ENCODE results near the gene VSIG10L2.

GRCh38 chr11:125967515-125967914 lies 21.7 kb downstream of the VSIG10L2 start:
- TF ChIP-seq CTCF (IDR thresholded peaks at IDR 0.05) (no peak), HDAC2 (IDR thresholded peaks at IDR 0.05) (no peak), REST (IDR thresholded peaks at IDR 0.05) (no peak), JUN (IDR thresholded peaks at IDR 0.05) (no peak), RFX5 (IDR thresholded peaks at IDR 0.05) (no peak), POLR2A (IDR thresholded peaks at IDR 0.05; ENCODE audit: low read length) (no peak), RAD21 (conservative IDR thresholded peaks at IDR 0.05 in 1 of 2, IDR thresholded peaks at IDR 0.05 in 1 of 2) (no peak), EHF (CRISPR knock-in tag; IDR thresholded peaks at IDR 0.05) (no peak), RCOR1 (IDR thresholded peaks at IDR 0.05; ENCODE audit: low read depth, low read length) (no peak), EP300 (IDR thresholded peaks at IDR 0.05) (no peak), CBX2 (IDR thresholded peaks at IDR 0.05; ENCODE audit: borderline replicate concordance, low read depth) (no peak)
